ENCODE results near the gene PHOX2B.
"Not testable (repeated sequence)": the region's sequence is repeated elsewhere in the genome, so short reads cannot be mapped to it uniquely, and the experiment has no call there.

PHOX2B gene

DNA sequence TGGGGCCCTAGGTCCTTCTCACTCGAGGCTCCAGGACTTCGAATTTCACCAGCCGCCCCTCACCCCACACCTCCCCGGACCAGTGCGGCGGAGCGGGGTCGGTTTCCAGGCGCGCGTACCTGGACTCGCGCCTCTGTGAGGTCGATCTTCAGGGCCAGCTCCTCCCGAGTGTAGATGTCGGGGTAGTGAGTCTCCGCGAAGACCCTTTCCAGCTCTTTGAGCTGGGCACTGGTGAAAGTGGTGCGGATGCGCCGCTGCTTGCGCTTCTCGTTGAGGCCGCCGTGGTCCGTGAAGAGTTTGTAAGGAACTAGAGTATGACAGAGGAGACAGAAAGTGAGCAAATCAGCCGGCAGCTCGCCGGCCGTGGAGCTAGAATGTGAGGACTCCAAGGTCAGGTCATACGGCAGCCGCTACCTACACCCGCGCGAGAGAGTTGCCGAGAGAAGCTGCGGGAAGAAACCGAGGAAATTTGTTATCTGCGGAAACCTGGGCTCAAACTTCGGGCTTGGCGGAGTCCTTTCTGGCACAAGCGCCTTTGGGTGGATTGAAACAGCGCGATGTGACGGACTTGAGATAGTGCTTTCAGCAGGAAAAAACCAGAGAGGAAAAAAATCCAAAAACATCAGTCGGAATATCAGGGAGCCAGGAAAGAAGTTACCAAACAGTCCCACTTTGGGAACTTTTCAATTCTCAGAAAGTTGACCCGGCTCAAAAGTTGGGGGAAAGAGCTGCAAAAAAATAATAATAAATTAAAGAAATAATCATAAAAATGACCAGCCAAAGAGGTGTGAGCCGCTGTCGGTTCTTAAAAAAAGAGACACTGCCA, 1.1 kb downstream of the PHOX2B start:
- no peak for DNase-seq

DNA sequence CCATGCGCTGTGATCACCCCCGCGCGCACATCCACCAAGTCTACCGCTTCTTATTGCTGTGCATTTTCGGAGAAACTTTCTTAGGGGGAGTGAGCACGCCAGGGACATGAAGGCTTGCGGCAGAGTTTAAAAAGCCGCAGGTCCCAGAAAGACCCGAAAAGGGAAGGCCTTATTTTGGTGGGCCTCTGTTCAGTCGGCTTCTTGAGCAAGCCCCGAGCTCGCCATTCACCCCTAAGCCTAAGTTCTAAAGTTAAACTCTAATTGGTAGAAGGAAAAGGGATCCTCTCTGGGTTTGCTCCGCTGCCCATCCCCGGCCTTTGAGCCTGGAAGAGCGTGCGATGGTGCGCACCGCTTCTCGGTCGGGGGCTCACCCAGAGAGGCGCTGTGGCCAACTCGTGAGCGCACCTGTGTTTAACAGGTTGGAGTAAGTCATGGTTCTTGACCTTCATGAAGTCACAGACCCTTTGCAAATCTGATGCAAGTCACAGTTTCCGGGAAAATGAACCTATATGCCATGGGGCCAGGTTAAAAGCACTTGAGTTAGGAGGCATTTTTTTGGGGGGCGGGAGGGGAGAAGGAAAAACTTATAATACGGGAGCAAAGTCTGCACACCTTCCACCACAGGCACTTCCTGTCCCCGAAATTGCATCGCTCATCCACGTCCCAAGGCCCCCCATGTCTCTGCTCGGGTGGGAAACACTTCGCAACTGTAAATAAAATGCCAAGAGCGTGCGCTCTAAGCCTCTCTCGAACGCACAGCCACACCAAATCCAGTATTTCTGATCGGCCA, 1.9 kb downstream of the PHOX2B start:
- no peak for DNase-seq

DNA sequence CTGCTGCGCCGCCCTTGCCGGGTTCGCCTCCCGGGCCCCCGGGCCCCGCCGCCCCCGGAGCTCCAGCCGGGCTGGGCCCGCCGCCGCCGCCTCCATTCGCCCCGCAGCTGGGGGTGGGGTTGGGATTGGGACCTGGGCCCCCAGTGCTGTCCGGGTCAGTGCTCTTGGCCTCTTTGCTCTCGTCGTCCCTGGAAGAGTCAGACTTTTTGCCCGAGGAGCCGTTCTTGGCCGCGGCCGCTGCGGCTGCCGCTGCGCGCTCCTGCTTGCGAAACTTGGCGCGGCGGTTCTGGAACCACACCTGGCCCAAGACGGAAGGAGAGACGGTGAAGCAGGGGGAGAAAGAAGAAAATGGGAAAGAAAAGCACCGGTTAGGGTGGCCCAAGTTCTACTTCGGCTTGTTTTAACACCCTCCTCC, 2.5 kb downstream of the PHOX2B start:
- DNase-seq: no peak

DNA sequence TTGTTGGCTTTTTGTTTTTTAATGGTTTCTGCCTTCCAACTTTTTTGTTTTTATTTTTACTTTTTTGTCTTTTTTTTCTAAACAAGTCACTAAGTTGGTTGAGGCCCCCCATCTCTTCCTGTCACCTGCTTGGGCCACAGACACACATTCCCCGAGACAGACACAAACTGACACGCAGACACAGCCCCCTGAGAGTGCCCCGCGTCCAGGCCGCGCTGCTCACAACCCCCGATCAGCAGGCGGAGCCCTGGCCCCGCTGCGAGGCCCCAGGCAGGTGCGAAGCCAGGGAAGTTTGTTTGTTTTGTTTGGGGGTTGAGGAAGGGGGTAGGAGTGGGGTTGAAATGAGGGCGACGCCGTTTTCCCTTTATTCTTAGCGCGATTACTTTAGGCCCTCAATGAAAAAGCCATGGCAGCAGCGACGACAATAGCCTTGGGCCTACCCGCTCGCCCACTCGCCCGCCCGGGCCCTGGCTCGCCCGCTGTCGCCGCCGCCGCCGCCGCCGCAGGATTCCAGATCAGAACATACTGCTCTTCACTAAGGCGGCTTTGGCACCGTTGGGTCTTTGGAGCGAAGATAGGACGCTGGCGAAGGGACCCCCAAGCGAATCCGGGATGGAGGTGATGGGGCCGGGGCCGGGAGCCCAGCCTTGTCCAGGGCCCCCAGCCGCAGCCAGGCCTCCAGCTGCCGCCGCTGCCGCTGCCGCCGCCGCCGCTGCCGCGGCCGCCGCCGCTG, 3.1 kb downstream of the PHOX2B start:
- no peak for DNase-seq

DNA sequence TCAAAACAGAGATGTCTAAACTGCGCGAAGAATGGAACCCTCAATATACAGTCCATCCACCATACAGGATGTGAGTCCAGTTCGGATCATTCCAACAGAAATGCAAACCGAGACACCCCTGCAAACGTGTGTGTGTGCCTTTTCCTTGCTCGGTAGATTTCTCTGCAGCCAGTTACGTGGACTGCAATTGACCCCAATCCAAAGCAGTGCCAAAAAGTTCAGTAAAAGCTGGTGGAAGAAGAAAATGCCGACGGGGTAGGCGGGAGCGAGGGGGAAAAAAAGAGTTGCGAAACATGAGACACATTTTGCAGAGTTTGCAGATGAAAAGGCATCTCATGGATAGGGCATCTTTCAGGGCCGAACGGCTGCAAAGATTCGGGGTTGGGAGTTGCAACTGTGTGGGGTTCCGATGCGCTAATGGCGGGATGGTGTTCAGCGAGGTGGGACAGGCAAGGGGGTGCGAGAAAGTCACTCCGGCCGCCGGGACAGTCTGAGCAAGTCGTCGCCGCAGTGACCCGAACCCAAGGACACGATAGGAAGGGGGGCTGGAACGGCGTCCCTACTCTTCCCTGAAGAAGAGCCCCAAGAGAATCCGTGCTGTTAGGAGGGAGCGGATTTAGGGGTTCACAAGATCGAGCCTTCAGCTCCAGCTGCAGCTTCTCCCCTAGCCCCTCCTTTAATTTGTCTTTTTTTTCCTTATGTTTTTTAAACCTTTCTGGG, 3.8 kb downstream of the PHOX2B start:
- DNase-seq: no peak

DNA sequence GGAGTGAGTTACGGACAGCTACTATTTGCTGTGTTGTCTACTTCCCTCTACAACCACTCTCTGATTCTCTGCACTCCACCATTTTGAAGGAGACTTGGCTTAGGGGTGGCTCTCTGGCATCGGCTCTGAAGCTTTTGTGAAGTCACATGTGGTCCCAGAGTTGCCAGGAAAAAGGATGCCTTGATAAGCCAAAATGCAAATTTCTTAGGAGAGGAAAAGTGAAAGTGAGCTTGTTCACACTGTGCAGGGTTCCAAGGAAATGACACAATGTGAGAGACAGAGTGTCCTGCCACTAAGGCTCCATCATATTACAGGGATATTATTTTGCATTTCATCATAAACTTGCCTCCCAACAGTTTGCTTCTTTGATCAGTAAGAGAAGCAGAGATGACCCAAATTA, 7.2 kb downstream of the PHOX2B start:
- no peak for DNase-seq

DNA sequence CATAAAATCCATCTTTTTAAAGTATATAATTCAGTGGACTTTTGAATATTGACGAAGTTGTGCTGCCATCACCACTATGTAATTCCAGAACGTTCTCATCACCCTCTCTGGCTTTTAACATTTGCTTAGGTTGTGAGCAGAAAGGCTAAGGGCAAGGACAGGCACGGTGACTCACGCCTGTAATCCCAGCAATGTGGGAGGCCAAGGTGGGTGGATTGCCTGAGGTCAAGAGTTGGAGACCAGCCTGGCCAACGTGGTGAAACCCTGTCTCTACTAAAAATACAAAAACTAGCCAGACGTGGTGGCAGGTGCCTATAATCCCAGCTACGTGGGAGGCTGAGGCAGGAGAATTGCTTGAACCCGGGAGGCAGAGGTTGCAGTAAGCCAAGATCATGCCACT, 11.0 kb downstream of the PHOX2B start:
- DNase-seq: not testable (repeated sequence)

DNA sequence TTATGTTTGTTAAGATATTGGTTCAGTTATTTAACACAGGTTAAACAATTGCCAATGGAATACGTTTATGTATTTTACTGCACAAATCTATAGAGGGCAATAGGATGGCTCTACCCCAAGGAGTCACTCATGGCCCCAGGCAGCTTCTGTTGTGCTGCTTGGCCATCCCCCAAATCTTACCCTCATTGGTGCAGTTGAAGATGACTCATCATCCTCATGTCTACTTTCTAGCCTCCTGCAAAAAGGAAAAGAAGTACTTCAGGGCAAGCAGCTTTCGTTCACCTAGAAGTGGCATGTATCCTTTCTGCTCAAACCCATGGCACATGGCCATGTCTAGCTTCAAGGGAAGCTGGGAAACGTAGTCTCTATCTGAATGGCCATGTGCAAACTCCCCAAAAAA, 14.2 kb downstream of the PHOX2B start:
- DNase-seq: no peak

DNA sequence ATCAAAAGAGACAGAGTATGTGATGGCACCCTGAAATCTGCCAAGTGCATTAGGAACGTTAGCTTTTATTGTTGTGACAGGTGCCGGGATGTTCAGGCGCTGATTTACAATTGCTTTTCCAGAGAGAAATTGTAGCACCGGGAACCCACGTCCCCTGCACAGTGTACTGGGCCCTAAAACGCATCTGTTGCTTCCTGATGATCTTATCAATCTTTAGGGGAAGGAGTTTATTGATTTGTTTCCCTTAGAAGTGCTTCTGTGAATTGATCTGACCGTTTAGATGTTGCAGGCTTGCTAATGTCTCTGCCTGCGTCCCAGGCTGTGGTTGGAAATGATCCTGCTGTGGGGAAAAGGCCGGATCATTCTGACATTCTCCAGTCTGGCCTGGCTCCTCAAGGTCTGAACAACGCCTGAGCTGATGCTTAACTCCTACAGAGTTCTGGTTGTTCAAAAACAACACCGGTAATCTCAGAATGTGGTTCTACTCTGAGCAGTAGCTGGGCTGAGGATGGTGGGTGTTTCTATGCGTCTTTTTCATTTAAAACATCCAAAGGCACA, 16.9 kb downstream of the PHOX2B start:
- no peak for DNase-seq

DNA sequence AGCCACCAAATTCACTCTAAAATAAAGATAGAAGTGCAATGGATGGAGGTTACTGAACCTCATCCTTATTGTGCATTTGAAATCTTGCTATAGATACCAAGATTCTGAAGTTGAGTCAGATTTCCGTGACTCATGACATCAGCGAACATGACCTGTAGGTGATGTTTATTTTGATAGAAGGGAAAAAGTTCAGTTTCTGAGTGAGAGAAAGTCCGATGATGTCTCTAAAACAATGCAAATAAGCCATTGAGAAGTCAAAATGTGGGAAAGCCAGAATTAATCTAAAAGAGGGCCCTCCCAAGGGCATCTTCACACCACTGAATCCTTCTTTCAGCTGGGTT, 20.0 kb downstream of the PHOX2B start:
- DNase-seq: no peak

DNA sequence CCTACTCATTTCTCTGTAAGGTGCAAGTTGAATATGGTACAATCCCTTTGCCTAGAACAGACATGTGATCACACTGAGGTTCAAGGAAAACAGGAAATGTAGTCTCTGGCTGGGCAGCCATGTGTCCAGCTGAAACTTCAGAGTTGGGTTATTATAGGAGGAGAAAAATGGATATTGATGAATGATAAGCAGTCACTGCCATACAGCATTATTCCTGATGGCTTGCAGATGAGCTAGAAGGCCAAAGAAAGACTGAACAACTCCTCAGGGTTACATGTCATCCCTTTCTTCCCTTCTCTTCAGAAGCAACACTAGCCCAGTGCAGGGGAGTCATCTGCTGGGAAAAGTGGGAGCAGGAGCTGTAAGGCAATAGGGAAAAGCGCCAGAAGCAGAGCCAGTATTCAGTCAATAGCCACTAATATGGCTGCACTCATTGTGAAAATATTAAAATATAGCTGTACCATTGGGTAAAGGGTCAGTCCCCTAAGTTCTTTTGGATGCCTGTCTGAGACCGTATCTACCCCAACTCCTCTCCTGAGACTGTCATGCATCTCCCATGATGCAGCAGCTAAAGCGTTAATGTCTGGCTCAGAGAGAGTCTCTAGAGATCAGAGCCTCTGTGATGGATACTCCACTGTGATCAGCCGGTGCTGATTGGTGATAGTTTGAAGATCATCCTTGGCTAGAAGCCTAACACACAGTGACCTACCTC, 20.5 kb downstream of the PHOX2B start:
- DNase-seq: no peak

DNA sequence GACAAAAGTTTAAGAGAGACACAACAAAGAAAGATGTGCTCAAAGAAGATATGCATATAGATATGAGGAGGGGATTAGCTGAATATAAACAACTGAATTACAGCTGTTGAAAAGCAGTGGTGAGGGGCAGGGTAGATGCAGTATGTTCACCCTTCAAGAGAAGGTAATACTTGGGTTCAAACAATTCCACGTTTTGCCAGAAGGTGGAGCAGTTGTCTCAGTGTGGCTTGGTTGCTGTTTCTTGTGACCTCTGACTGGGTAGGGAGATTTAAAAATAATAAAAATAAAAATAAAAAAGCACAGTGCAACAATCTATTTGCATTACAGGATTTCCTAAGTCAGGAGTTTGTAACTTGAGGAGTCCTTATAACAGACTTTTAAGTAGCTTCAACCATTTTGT, 23.3 kb downstream of the PHOX2B start:
- no peak for DNase-seq

DNA sequence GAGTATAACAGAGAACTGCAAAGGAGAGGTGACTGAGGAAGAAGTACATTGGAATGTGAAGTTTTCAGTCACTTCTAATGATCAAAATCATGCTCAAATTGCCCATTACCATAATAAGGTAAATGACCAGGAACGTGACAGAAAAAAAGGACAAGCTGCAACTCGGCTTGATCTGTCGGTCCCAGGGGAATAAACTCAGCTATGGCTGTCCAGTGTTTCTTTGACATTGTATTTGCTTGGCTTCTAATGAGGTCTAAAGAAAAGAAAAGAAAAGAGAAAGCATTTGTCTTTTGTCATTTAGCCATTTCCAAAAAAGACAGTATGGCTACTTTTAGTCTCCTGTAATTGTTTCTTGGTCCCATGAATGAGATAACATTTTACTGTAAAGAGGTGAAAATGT, 25.2 kb downstream of the PHOX2B start:
- no peak for DNase-seq

DNA sequence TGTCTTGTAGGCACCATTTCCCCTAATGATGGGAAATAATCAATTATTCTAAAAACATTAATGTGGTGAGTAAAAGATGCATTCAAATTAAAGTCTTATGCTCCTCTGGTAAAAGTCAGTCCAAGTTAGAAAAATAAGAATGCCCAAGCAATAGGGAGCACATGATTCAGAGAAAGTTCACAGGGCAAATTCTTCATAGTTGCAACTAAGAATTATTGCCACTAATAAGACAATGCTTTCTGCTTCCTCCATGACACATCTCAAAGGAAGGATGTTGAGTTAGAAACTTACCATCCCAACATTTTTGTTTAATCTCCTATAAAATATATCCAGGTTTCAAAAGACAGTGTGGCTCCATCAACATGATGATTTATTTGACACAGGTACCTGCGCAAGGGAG, 26.3 kb downstream of the PHOX2B start:
- DNase-seq: no peak

DNA sequence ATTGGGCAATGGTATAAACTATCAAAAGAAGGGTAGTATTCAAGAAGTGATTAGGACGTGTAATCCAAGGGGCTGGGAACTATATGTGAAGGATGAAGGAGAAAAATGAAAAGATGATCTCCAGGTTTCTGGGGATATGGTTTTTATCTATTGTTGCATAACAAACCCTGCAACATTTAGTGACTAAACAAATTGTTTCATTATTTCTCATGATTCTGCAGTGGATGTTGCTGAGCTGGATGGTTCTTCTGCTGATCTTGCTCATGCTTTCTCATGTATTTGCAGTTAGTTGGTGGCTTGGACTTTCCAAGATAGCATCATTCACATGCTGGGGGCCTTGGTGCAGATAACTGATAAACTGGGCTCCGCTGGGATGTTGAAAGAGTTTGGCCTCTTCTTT, 29.1 kb downstream of the PHOX2B start:
- DNase-seq: no peak

DNA sequence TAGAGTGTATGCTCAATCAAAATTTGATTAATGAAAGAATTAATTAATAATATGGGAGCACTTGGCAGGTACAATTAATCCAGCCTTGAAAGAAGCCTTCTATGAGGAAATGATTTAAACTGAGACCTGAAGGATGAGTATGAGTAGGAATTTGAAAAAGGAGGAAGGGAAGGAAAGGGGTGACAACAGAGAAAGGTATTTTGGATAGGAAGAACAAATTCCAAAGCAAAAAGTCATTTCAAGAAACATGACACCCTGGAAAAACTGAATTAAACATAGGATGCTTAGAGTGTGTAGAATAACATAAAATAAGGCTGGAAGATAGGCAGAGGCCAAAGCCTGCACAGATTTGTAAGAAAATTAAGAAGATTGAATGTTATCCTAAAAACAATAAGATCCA, 29.6 kb downstream of the PHOX2B start:
- no peak for DNase-seq

DNA sequence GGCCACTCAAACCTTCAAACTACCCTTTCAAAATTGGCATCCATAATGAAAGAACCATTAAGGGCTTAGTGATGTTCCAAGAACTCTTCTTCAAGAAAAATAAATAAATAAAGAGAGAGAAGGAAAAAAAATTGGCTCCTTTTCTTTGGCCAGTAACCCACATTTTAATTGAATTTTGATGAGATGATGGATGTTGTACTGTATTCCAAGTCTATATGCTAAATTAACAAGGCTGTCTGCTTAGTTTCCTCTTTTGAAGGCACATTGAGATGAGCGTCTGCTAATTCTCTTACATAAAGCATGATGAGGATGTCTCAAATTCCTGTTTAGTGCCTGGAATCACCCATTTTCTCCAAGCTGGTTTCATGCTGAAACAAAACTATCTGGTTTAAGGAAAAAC, 33.4 kb downstream of the PHOX2B start:
- no peak for DNase-seq

DNA sequence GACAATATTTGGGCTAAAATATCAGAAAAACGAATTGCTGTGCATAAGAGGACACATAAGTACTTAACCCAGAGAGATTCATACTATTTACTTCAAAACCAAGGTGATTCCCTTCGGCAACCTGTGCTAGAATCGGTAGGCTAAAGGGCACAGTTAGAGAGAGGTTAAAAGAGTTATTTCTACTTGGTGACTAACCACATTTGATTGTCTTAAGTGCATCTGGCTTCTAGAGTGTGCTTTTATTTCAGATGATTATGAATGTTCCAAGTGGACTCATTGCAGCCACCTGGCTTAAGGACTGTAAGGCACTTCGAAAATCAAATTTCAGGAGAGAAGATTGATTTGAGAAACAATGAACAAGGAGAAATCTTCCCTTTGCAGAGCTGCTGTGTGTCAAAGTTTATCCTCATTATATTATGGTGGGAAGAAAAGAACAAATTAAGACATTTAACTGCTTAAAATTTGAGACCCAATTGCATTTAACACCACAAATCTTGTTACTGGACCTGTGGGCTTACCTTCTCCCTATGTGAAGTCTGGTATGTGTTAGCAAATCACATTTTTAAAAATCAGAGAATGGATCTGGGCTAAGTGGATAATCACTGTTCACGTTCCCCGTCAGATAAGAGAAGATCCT, 34.0 kb downstream of the PHOX2B start:
- DNase-seq: no peak

DNA sequence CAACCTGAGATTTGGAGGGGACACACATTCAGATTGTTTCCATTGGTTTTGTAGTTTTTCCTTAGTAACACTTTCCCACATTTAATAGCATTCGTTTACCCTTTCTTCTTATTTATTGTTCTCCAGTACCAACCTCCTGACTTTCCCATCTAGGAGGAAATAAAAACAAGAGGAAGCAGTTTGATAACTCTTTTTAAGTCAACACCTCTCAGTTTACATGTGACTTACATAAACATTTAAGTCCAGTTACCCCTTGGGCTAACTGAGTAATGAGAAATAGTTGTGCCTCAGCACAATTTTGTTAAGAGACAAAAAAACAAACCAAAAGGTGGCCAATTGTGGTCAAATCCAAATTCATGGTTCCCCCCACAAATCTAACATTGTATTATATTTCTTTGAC, 34.8 kb downstream of the PHOX2B start:
- DNase-seq: no peak

DNA sequence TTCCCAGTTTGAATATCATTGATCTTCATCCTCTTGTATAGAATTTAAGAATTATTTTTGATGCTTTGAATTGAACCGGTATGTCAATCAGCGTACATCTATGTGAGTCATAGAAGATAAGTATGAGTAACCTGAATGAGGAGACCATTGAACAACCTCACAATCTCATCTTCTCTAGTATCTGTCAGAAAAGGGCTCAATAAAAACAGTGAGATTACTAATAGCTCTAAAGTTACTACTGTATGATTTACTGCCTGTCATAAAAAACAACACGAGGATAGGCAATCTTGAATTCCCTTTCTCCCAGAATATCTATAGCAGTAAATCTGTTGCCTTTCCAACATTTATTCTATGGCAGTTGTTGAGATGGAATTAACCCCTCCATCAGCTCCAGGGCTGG, 36.1 kb downstream of the PHOX2B start:
- no peak for DNase-seq

DNA sequence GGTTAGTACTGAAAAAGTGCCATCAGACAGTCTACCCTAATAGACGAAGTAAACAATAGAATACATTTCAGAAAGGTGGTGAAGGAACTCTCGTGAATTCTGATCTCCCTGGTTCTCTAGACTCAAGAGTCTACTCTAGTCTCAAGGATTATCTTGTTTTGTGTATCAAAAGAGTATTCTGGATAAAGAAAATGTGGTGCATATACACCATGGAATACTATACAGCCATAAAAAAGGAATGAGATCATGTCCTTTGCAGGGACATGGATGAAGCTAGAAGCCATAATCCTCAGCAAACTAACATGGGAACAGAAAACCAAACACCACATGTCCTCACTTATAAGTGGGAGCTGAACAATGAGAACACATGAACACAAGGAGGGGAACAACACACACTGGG, 36.9 kb downstream of the PHOX2B start:
- DNase-seq: not testable (repeated sequence)
